ENCODE data around the gene B4GALT5. TPM values are rescaled to one million over a fixed set of nuclear protein-coding genes. Genes with fewer than 3 reads are reported as not detected.

B4GALT5 gene
- total RNA-seq, 1 experiment from 2014 or later = 77.0 TPM

GRCh38 chr20:49583669-49584417 lies 129.8 kb downstream of the B4GALT5 start:
- no peak overlapping the region for H2AK5ac ChIP-seq (ENCODE audit: insufficient read length, low read length)
- DNase-seq = no peak
- H3K9me3 Mint-ChIP-seq = peaks cover 4% of the 10 kb centered on the region in 2 experiments; a peak in 2 of 5 replicates
- H3K27me3 Mint-ChIP-seq (ENCODE audit: low read depth) = peaks cover 2% of the 10 kb centered on the region
- H3K18ac ChIP-seq (ENCODE audit: insufficient read length, low read depth, low read length) = no peak overlapping the region
- no peak overlapping the region for H4K8ac ChIP-seq (replicated peaks; ENCODE audit: insufficient read length, low read depth, low read length)
- H3K79me2 ChIP-seq (ENCODE audit: insufficient read depth, low read length) = no peaks in the 10 kb centered on the region
- TF ChIP-seq CTCF (conservative IDR thresholded peaks at IDR 0.05) = no peak
- no peak overlapping the region for H2BK5ac ChIP-seq (ENCODE audit: insufficient read length, low read length)
- no peaks in the 10 kb centered on the region for H3K4me1 ChIP-seq (ENCODE audit: insufficient read depth, low read length)
- peaks cover 0 to 4% (median 2%) of the 10 kb centered on the region in 3 experiments; a peak in 3 of 7 replicates for H3K36me3 Mint-ChIP-seq (ENCODE audit: insufficient read depth in 1 of 3, low read depth in 3 of 3)
- no peak overlapping the region for H3T11ph ChIP-seq (ENCODE audit: low read length)
- H2BK12ac ChIP-seq (ENCODE audit: insufficient read length, low read depth, low read length) = no peak overlapping the region
- H3K23me2 ChIP-seq (ENCODE audit: insufficient read length, low read depth, low read length, poor library complexity, severe bottlenecking) = no peaks in the 10 kb centered on the region
- no peaks in the 10 kb centered on the region for H3K79me1 ChIP-seq (ENCODE audit: insufficient read depth, low read depth, low read length, poor library complexity, severe bottlenecking)
- H3K27ac Mint-ChIP-seq = no peak overlapping the region; a peak in 2 of 7 replicates
- H3K14ac ChIP-seq (ENCODE audit: insufficient read depth, low read length) = no peak overlapping the region
- no peak overlapping the region for H2AFZ ChIP-seq (ENCODE audit: low read length)
- no peak overlapping the region for H2BK15ac ChIP-seq (ENCODE audit: low read depth, low read length)
- H2BK120ac ChIP-seq (ENCODE audit: low read depth, low read length, poor library complexity, severe bottlenecking) = no peak overlapping the region
- H4K5ac ChIP-seq (ENCODE audit: insufficient read length, low read depth, low read length) = no peak overlapping the region
- H3K4ac ChIP-seq (ENCODE audit: low read depth, low read length) = no peak overlapping the region
- H3K56ac ChIP-seq (ENCODE audit: insufficient read length, low read depth, low read length) = no peak overlapping the region
- H3K4me1 Mint-ChIP-seq = peaks cover 9 to 12% of the 10 kb centered on the region in 2 experiments
- no peaks in the 10 kb centered on the region for H3K9me3 ChIP-seq (ENCODE audit: control insufficient read depth, low read depth, low read length)
- no peak overlapping the region for H4K91ac ChIP-seq (ENCODE audit: insufficient read length, low read depth, low read length)
- no peak overlapping the region for H3K23ac ChIP-seq (ENCODE audit: insufficient read length, low read depth, low read length)
- H3K9ac ChIP-seq (ENCODE audit: extremely low read depth, insufficient read length, low read length) = no peak overlapping the region
- no peaks in the 10 kb centered on the region for H3K27me3 ChIP-seq (ENCODE audit: insufficient read depth, low read length)
- no peak overlapping the region for H2BK20ac ChIP-seq (ENCODE audit: low read depth, low read length, poor library complexity, severe bottlenecking)
- no CpG with 5 or more reads among the region's 12 CpGs for WGBS (ENCODE audit: extremely low coverage, insufficient read length, low lambda C conversion rate)
- H3K4me2 ChIP-seq (ENCODE audit: insufficient read depth, insufficient read length, low read length) = no peak overlapping the region
- H3K27ac ChIP-seq (ENCODE audit: insufficient read length, low read depth, low read length) = no peak overlapping the region
- H3K4me3 Mint-ChIP-seq = no peak overlapping the region
- no peaks in the 10 kb centered on the region for H4K20me1 ChIP-seq (ENCODE audit: control insufficient read depth, insufficient read depth, insufficient read length)
